Epithelial cell of esophagus (primary cell): ENCODE results near the gene TSHZ1.

ENCODE experiments used
- DNase-seq: peaks from one replicate; pipeline ENCODE4 v3.0.0; 2010; ENCODE audit warnings: low read depth
- H3K4me3 ChIP-seq: 2 replicates; pipeline ENCODE4 v1.5.1; 2011; ENCODE audit warnings: mild to moderate bottlenecking, low read length, control low read depth
- TF ChIP-seq, protein P1 (sequence below): IDR thresholded peaks from 2 replicates; pipeline ENCODE4 v1.5.1; 2011; ENCODE audit warnings: low read depth, mild to moderate bottlenecking, low read length, control low read depth, inconsistent platforms; ENCODE audit not compliant: insufficient read depth; ENCODE audit errors: missing control alignments

TSHZ1 gene, protein sequence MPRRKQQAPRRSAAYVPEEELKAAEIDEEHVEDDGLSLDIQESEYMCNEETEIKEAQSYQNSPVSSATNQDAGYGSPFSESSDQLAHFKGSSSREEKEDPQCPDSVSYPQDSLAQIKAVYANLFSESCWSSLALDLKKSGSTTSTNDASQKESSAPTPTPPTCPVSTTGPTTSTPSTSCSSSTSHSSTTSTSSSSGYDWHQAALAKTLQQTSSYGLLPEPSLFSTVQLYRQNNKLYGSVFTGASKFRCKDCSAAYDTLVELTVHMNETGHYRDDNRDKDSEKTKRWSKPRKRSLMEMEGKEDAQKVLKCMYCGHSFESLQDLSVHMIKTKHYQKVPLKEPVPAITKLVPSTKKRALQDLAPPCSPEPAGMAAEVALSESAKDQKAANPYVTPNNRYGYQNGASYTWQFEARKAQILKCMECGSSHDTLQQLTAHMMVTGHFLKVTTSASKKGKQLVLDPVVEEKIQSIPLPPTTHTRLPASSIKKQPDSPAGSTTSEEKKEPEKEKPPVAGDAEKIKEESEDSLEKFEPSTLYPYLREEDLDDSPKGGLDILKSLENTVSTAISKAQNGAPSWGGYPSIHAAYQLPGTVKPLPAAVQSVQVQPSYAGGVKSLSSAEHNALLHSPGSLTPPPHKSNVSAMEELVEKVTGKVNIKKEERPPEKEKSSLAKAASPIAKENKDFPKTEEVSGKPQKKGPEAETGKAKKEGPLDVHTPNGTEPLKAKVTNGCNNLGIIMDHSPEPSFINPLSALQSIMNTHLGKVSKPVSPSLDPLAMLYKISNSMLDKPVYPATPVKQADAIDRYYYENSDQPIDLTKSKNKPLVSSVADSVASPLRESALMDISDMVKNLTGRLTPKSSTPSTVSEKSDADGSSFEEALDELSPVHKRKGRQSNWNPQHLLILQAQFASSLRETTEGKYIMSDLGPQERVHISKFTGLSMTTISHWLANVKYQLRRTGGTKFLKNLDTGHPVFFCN (N-terminal part only)

GRCh38 chr18:75210274-75211001 lies at the start of gene TSHZ1:
Gene TSHZ1 (plus strand): TSS chr18:75210797. CDS start chr18:75211877, 1,080 bp downstream.
- TF ChIP-seq, protein P1, sequence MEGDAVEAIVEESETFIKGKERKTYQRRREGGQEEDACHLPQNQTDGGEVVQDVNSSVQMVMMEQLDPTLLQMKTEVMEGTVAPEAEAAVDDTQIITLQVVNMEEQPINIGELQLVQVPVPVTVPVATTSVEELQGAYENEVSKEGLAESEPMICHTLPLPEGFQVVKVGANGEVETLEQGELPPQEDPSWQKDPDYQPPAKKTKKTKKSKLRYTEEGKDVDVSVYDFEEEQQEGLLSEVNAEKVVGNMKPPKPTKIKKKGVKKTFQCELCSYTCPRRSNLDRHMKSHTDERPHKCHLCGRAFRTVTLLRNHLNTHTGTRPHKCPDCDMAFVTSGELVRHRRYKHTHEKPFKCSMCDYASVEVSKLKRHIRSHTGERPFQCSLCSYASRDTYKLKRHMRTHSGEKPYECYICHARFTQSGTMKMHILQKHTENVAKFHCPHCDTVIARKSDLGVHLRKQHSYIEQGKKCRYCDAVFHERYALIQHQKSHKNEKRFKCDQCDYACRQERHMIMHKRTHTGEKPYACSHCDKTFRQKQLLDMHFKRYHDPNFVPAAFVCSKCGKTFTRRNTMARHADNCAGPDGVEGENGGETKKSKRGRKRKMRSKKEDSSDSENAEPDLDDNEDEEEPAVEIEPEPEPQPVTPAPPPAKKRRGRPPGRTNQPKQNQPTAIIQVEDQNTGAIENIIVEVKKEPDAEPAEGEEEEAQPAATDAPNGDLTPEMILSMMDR: no peak
- peak; percentile 94 for DNase-seq
- H3K4me3 ChIP-seq: peak within 1 kb of the TSS; percentile 75

DNA sequence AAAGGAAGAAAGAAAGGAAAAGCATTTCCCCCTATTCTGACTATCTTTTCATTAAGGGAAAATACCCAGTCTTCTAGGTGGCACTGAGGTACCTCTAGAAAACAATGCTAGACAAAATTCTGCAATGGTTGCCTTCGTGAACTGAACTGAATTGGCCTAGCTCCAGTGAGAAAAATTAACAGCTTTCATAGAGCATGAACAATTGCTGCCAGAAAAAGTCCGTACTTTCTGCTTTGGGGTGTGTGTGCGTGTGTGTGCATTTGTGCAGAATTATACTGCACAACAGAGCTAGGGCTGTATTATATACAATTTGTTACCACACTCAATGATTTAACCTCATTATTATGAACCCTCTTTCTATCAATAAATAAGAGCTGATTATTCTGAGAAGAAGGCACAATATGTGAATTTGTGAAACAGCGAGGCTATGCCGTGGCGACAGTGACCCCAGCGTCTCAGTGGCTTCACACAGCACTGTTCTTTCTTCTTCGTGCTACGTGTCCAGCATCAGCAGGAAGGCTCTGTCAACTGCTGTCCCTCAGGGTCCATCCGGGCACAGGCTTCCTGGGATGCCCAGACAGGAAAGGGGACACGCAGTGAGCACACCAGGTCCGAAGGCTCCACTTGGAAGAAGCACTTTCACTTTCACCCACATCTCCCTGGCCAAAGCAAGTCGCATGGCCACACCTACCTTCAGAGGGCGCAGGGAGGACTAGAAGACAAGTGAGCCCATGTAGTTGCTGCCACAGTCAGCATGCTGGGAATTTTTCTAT lies 49.2 kb upstream of the TSHZ1 start:
- TF ChIP-seq, protein P1: no peak
- DNase-seq: no peak
- no peak overlapping the region for H3K4me3 ChIP-seq

DNA sequence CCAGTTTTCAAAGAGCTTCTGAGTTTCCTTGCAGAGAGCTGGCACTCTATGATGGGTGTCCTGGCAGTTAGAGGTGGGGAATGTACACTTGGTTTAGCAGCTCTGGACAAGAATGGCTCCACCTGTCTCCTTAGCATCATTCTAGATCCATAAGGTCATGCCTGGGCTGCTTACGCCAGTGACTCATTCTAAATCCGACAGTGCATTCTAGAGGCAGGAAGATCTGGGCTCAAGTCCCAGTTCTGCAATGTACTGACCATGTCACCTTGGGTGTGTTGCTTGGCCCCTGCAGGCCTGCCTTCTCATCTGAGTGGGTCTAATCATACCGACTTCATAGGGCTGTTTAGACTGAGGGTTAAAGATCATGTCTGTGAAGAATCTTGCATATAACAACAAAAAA lies 48.1 kb upstream of the TSHZ1 start:
- TF ChIP-seq, protein P1: no peak
- H3K4me3 ChIP-seq: no peak overlapping the region
- peak; percentile 39 for DNase-seq

- DNase-seq: no peak
- H3K4me3 ChIP-seq: no peak overlapping the region
- TF ChIP-seq, protein P1: no peak
These were observed 47.6 kb upstream of the TSHZ1 start for GRCh38 chr18:75162978-75163377.

- TF ChIP-seq, protein P1: no peak
- DNase-seq: no peak
- H3K4me3 ChIP-seq: no peak overlapping the region
These were observed 46.9 kb upstream of the TSHZ1 start for GRCh38 chr18:75163736-75164135.

- H3K4me3 ChIP-seq: no peak overlapping the region
- TF ChIP-seq, protein P1: no peak
- DNase-seq: no peak
These were observed 46.1 kb upstream of the TSHZ1 start for GRCh38 chr18:75164479-75164878.
